K562 (cell line): ENCODE data around the gene C1QTNF5. TPM values are rescaled to one million over a fixed set of nuclear protein-coding genes. Genes with fewer than 3 reads are reported as not detected.
A peak's percentile ranks its signal among the peaks of the same experiment; 100 is the strongest.

ENCODE experiments used
- ATF3 ChIP-seq, 2 experiments: fragments of 450-650 bp in 1 of 2; sonication (generic) in 1 of 2; formaldehyde crosslinking in 1 of 2; IDR thresholded peaks in 1 of 2; conservative IDR thresholded peaks in 1 of 2; 2 replicates each; pipeline versions ENCODE4 v1.6.1 to v1.8.1; 2016 to 2023; ENCODE audit warnings: mild to moderate bottlenecking in 2 of 2, moderate library complexity in 2 of 2, inconsistent platforms in 1 of 2, missing genetic modification reagents in 1 of 2
- HOXB6 ChIP-seq: fragments of 250-450 bp; sonication (Bioruptor Pico); IDR thresholded peaks from 2 replicates; pipeline ENCODE4 v1.5.1; 2022; ENCODE audit warnings: mild to moderate bottlenecking, borderline replicate concordance
- MYC ChIP-seq, 2 experiments: fragments of 250-450 bp in 1 of 2; sonication (Bioruptor Pico) in 1 of 2; IDR thresholded peaks; 2 replicates each; pipeline versions ENCODE4 v1.5.1 to v1.6.1; 2012 to 2021; ENCODE audit warnings: low read depth in 2 of 2, borderline replicate concordance in 1 of 2, improper control_type of control experiment in 1 of 2, low read length in 1 of 2, mild to moderate bottlenecking in 1 of 2, moderate library complexity in 1 of 2
- NR4A1 ChIP-seq, 2 experiments: fragments of 250-450 bp in 1 of 2; fragments of 450-650 bp in 1 of 2; sonication (Bioruptor Pico) in 1 of 2; IDR thresholded peaks; 2 replicates each; pipeline versions ENCODE4 v1.4.0 to v1.6.1; 2016 to 2020; ENCODE audit warnings: mild to moderate bottlenecking in 2 of 2, missing compliant biosample characterization in 1 of 2, missing genetic modification characterization in 1 of 2, moderate library complexity in 1 of 2
- PRDM10 ChIP-seq: fragments of 450-650 bp; IDR thresholded peaks from 2 replicates; pipeline ENCODE4 v1.6.1; 2018; ENCODE audit not compliant: partially characterized antibody
- ZBTB11 ChIP-seq, 3 experiments: fragments of 200-800 bp in 1 of 3; fragments of 250-450 bp in 1 of 3; fragments of 450-650 bp in 1 of 3; sonication (Bioruptor Pico) in 1 of 3; sonication (Bioruptor generic) in 1 of 3; formaldehyde crosslinking in 1 of 3; IDR thresholded peaks; 2 replicates each; pipeline versions ENCODE4 v1.6.1 to v1.8.0; 2016 to 2022; ENCODE audit warnings: mild to moderate bottlenecking in 2 of 3, missing genetic modification characterization in 2 of 3, missing compliant biosample characterization in 1 of 3, moderate library complexity in 1 of 3
- ZNF12 ChIP-seq: sonication (generic); formaldehyde crosslinking; IDR thresholded peaks from 2 replicates; pipeline ENCODE4 v1.4.0; 2020; ENCODE audit warnings: mild to moderate bottlenecking, missing genetic modification reagents
- ZNF609 ChIP-seq: sonication (generic); formaldehyde crosslinking; IDR thresholded peaks from 2 replicates; pipeline ENCODE4 v1.8.1; 2023; ENCODE audit warnings: missing genetic modification reagents, mild to moderate bottlenecking, borderline replicate concordance
- polyA plus RNA-seq, 8 experiments: library from polyadenylated mRNA; depleted of rRNA in 4 of 8; stranded (reverse) in 5 of 8; unstranded in 3 of 8; fragments of >200 nt; fragmentation: Nextera tagmentation in 2 of 8; fragmentation: Illumina TruSeq in 1 of 8; extraction: Ambion mirVana in 2 of 8; extraction: Trizol in 1 of 8; gene quantifications; 2 replicates each; pipeline versions ENCODE4 v1.2.1 to v1.2.3, GENCODE V29; 2011 to 2014; ENCODE audit warnings: inconsistent platforms in 1 of 8, missing spikeins in 1 of 8
- total RNA-seq, 7 experiments: library from RNA; depleted of rRNA in 6 of 7; stranded (reverse); fragments of >200 nt in 6 of 7; fragmentation: Illumina TruSeq in 2 of 7; extraction: Trizol in 2 of 7; gene quantifications; 2 replicates each; pipeline versions ENCODE4 v1.2.1 to v1.2.3, GENCODE V29; 2011 to 2021; ENCODE audit warnings: low replicate concordance in 1 of 7

Gene C1QTNF5
- total and polyA plus RNA-seq, 9 of the 15 experiments (the other 6 are each of a cell fraction or from before 2014, with no cell fraction given): 0.07 to 0.76 (median 0.24) TPM; not detected in 1

- TF ChIP-seq NR4A1 (CRISPR knock-in tag; IDR thresholded peaks at IDR 0.05): no peak
- TF ChIP-seq NR4A1 (tag; IDR thresholded peaks at IDR 0.05): 0 out of 2 replicates have a peak, but pooled peaks have one; percentile 14
- no peak for TF ChIP-seq HOXB6
- TF ChIP-seq MYC (IDR thresholded peaks at IDR 0.05; ENCODE audit: low read depth, low read length): peak; percentile 15; the same call in 1 of the 2 replicates
- peak; percentile 36; the same call in 1 of the 2 replicates for TF ChIP-seq MYC (CRISPR knock-in tag; IDR thresholded peaks at IDR 0.05; ENCODE audit: borderline replicate concordance, low read depth)
- TF ChIP-seq ZNF12 (CRISPR knock-in tag): 0 out of 2 replicates have a peak, but pooled peaks have one; percentile 28
- TF ChIP-seq PRDM10: peak; percentile 47
- peak in 1 of 3 experiments; percentile 43; a peak in 2 of 6 replicates for TF ChIP-seq ZBTB11 (CRISPR knock-in tag; IDR thresholded peaks at IDR 0.05)
- peak; percentile 54; the same call in 1 of the 2 replicates for TF ChIP-seq ATF3 (IDR thresholded peaks at IDR 0.05)
- TF ChIP-seq ATF3 (CRISPR knock-in tag; conservative IDR thresholded peaks at IDR 0.05): no peak
- 0 out of 2 replicates have a peak, but pooled peaks have one; percentile 29 for TF ChIP-seq ZNF609 (CRISPR knock-in tag)
These were observed 22.2 kb downstream of the C1QTNF5 start (continued) for GRCh38 chr11:119318240-119319135.
